Measurements from ENCODE around the gene NIBAN1. TPM values are rescaled to one million over a fixed set of nuclear protein-coding genes. Genes with fewer than 3 reads are reported as not detected.
"Not testable (repeated sequence)": the region's sequence is repeated elsewhere in the genome, so short reads cannot be mapped to it uniquely, and the experiment has no call there.

NIBAN1 gene
- total RNA-seq, 6 donors from 2014 or later, result 23.0 to 46.3 (median 39.2) TPM

DNA sequence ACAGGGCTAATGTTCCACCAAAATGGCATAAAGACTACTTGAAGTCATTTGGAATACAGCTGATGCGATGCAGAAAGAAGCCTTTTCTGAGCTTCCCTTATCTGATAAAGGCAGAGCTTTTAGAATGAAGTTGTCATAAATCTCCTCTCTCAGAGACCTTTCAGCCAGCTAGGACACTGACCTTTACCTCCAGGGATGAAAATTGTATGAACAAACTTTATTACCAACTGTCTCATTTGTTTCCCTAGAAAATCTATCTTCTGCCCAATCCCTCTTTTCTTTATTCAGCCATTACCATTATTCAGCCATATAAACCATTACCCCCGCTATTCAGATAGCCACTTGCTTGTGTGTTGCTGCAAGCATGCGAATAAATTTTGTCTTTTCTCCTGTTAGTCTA, 41.3 kb upstream of the NIBAN1 start:
- no peak for ATAC-seq (ENCODE audit: low FRiP score in 2 of 2)
- Histone ChIP-seq H3K9me3 (no peaks in the 10 kb centered on the region), H3K36me3 (no peaks in the 10 kb centered on the region), H3K27ac (no peak overlapping the region), H3K4me1 (no peaks in the 10 kb centered on the region), H3K27me3 (no peaks in the 10 kb centered on the region), H3K4me3 (no peak overlapping the region)
- DNase-seq, result no peak
- TF ChIP-seq POLR2AphosphoS5 (IDR thresholded peaks at IDR 0.05), result no peak
- TF ChIP-seq POLR2A (IDR thresholded peaks at IDR 0.05), result no peak
- no peak for TF ChIP-seq CTCF (IDR thresholded peaks at IDR 0.05)
- WGBS, 2 donors, result 95 to 97% methylated on average over 3 of the region's 3 CpGs

DNA sequence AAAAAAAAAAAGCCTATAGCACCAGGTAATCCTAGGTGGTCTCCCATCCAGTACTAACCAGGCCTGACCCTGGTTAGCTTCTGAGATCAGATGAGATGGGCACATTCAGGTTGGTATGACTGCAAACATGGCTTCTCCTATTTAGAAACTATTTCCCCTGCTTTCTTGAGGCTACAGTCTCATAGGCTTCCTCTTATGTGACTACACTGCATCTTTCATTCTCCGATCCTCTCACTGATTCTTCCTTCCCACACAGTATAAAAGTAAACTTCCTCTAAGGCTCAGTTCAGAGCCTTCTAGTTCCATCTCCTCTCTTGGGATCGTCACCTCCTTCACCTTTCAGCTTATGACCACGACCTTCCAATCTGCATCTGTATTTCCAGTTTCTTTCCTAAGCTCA, 40.6 kb upstream of the NIBAN1 start:
- H3K36me3 ChIP-seq, result no peaks in the 10 kb centered on the region
- no peaks in the 10 kb centered on the region for H3K27me3 ChIP-seq
- no peak for TF ChIP-seq EP300 (IDR thresholded peaks at IDR 0.05)
- no peak for TF ChIP-seq POLR2A (IDR thresholded peaks at IDR 0.05)
- TF ChIP-seq CTCF (IDR thresholded peaks at IDR 0.05), result no peak
- TF ChIP-seq POLR2AphosphoS5 (IDR thresholded peaks at IDR 0.05), result no peak
- H3K9me3 ChIP-seq, result no peaks in the 10 kb centered on the region
- no peak for DNase-seq
- no peak overlapping the region for H3K4me3 ChIP-seq
- no peak overlapping the region for H3K27ac ChIP-seq
- WGBS, 2 donors, result 63 to 72% methylated on average over 3 of the region's 3 CpGs
- no peaks in the 10 kb centered on the region for H3K4me1 ChIP-seq
- no peak for ATAC-seq (ENCODE audit: low FRiP score in 2 of 2)

- DNase-seq (no peak), ATAC-seq (ENCODE audit: low FRiP score in 2 of 2) (no peak)
- Histone ChIP-seq H3K4me3 (no peak overlapping the region), H3K27me3 (no peaks in the 10 kb centered on the region), H3K9me3 (no peaks in the 10 kb centered on the region), H3K27ac (no peak overlapping the region), H3K4me1 (no peaks in the 10 kb centered on the region), H3K36me3 (no peaks in the 10 kb centered on the region)
- TF ChIP-seq POLR2A (IDR thresholded peaks at IDR 0.05) (no peak), CTCF (IDR thresholded peaks at IDR 0.05) (no peak), POLR2AphosphoS5 (IDR thresholded peaks at IDR 0.05) (no peak), EP300 (IDR thresholded peaks at IDR 0.05) (no peak)
Measured at GRCh38 chr1:185010361-185010760, 36.1 kb upstream of the NIBAN1 start.

DNA sequence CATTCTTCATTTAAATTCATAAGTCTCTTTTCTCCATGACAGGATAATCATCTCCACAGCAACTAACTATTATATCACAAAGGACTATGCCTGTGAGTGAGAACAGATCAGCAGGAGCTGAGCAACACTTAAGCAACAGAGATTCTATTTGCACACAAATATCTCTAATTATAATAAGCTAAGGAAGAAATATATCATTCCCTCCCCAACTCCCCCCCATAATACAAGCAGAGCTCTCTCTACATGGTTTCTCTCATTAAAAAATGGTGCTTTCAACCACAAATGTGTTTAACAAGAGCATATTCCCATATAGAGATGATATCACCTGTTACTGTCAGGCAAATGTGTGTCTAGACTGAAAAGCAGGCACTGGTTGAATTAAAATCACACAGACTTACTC, 34.5 kb upstream of the NIBAN1 start:
- ATAC-seq (ENCODE audit: low FRiP score in 2 of 2), result no peak

GRCh38 chr1:185001312-185001880, 27.1 kb upstream of the NIBAN1 start:
- WGBS, 2 donors, result 94 to 95% methylated on average over 19 to 22 of the region's 26 CpGs
- DNase-seq, result peak in 1 of 2 donors; percentile 43
- H3K27me3 ChIP-seq; ATAC-seq (ENCODE audit: low FRiP score in 2 of 2); H3K4me1 ChIP-seq; H3K36me3 ChIP-seq; H3K27ac ChIP-seq; H3K9me3 ChIP-seq; H3K4me3 ChIP-seq: not testable (repeated sequence)

More for the DNA sequence above, 34.5 kb upstream of the NIBAN1 start:
- TF ChIP-seq EP300 (IDR thresholded peaks at IDR 0.05) (no peak), CTCF (IDR thresholded peaks at IDR 0.05) (no peak), POLR2A (IDR thresholded peaks at IDR 0.05) (no peak), POLR2AphosphoS5 (IDR thresholded peaks at IDR 0.05) (no peak)
- H3K27me3 ChIP-seq, result no peaks in the 10 kb centered on the region
- no peak overlapping the region for H3K4me3 ChIP-seq
- H3K9me3 ChIP-seq, result no peaks in the 10 kb centered on the region
- no peaks in the 10 kb centered on the region for H3K4me1 ChIP-seq
- DNase-seq, result no peak
- H3K27ac ChIP-seq, result no peak overlapping the region
- H3K36me3 ChIP-seq, result no peaks in the 10 kb centered on the region

DNA sequence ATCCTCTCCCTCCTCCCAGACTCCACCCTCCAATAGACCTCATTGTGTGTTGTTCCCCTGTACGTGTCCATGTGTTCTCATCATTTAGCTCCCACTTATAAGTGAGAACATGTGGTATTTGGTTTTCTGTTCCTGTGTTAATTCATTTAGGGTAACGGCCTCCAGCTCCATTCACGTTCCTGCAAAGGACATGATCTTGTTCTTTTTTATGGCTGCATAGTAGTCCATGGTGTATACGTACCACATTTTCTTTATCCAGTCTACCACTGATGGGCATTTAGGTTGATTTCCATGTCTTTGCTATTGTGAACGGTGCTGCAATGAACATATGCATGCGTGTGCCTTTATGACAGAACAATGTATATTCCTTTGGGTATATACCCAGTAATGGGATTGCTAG, 25.7 kb upstream of the NIBAN1 start:
- WGBS, 2 donors, result 80 to 97% methylated on average over 6 of the region's 6 CpGs
- not testable (repeated sequence) for H3K4me1 ChIP-seq; H3K36me3 ChIP-seq; ATAC-seq (ENCODE audit: low FRiP score in 2 of 2); DNase-seq; H3K27me3 ChIP-seq; H3K4me3 ChIP-seq; H3K27ac ChIP-seq; H3K9me3 ChIP-seq

All from upper lobe of left lung (tissue), 6 donors.